Bronchial epithelial cell (primary cell): Measurements from ENCODE around the gene UBE2R2. TPM values are rescaled to one million over a fixed set of nuclear protein-coding genes. Genes with fewer than 3 reads are reported as not detected.

Experiments
- DNase-seq: peaks from one replicate; pipeline ENCODE4 v3.0.0-alpha.2; 2010; ENCODE audit warnings: low read depth
- FAIRE-seq: peaks from 2 replicates; lab custom pipeline; 2011; peaks lifted over from hg19 to GRCh38; lab: Jason Lieb, UNC
- H3K27me3 ChIP-seq: 2 replicates; pipeline ENCODE4 v1.5.1; 2011; ENCODE audit warnings: low read length; ENCODE audit not compliant: control insufficient read depth, insufficient read depth
- H3K36me3 ChIP-seq: 2 replicates; pipeline ENCODE4 v1.5.1; 2011; ENCODE audit warnings: low read length; ENCODE audit not compliant: control insufficient read depth, insufficient read depth
- H3K4me3 ChIP-seq: 2 replicates; pipeline ENCODE4 v1.5.1; 2011; ENCODE audit warnings: mild to moderate bottlenecking, low read depth, low read length, control low read depth
- CTCF ChIP-seq: IDR thresholded peaks from 2 replicates; pipeline ENCODE4 v1.5.1; 2011; ENCODE audit warnings: mild to moderate bottlenecking, moderate library complexity, low read length, control low read depth, inconsistent platforms; ENCODE audit not compliant: insufficient read depth, severe bottlenecking
- total RNA-seq: library from RNA; depleted of rRNA; stranded (reverse); fragments of >200 nt; gene quantifications from 2 replicates; pipeline ENCODE4 v1.2.1, GENCODE V29; 2014

Gene UBE2R2
- total RNA-seq, 1 donor from 2014 or later: 14.0 TPM

GRCh38 chr9:33893861-33894260 is 76.9 kb downstream of the UBE2R2 start:
- Histone ChIP-seq H3K36me3 (no peaks in the 10 kb centered on the region), H3K27me3 (no peaks in the 10 kb centered on the region), H3K4me3 (no peak overlapping the region)
- TF ChIP-seq CTCF: no peak
- FAIRE-seq: no peak
- no peak for DNase-seq

- no peak for FAIRE-seq
Observed at GRCh38 chr9:33894316-33894715, 77.4 kb downstream of the UBE2R2 start.

GRCh38 chr9:33903157-33903780 is 86.3 kb downstream of the UBE2R2 start:
- no peaks in the 10 kb centered on the region for H3K27me3 ChIP-seq
- no peak for TF ChIP-seq CTCF
- DNase-seq: no peak
- peaks cover 1% of the 10 kb centered on the region for H3K36me3 ChIP-seq
- no peak for FAIRE-seq
- H3K4me3 ChIP-seq: no peak overlapping the region

More at GRCh38 chr9:33894316-33894715, 77.4 kb downstream of the UBE2R2 start:
- Histone ChIP-seq H3K36me3 (no peaks in the 10 kb centered on the region), H3K4me3 (no peak overlapping the region), H3K27me3 (no peaks in the 10 kb centered on the region)
- no peak for DNase-seq
- TF ChIP-seq CTCF: no peak

GRCh38 chr9:33905137-33905536 is 88.2 kb downstream of the UBE2R2 start:
- Histone ChIP-seq H3K4me3 (no peak overlapping the region), H3K27me3 (no peaks in the 10 kb centered on the region), H3K36me3 (peaks cover 1% of the 10 kb centered on the region)
- DNase-seq (no peak), FAIRE-seq (no peak)
- no peak for TF ChIP-seq CTCF

- DNase-seq (no peak), FAIRE-seq (no peak)
- TF ChIP-seq CTCF: no peak
- no peak overlapping the region for H3K4me3 ChIP-seq
- no peaks in the 10 kb centered on the region for H3K36me3 ChIP-seq
- no peaks in the 10 kb centered on the region for H3K27me3 ChIP-seq
Observed at GRCh38 chr9:33906769-33907168, 89.8 kb downstream of the UBE2R2 start.

- FAIRE-seq (no peak), DNase-seq (no peak)
- TF ChIP-seq CTCF: no peak
- H3K27me3 ChIP-seq: no peaks in the 10 kb centered on the region
- no peak overlapping the region for H3K4me3 ChIP-seq
- peaks cover 1% of the 10 kb centered on the region for H3K36me3 ChIP-seq
Observed at GRCh38 chr9:33907347-33907746, 90.4 kb downstream of the UBE2R2 start.
